Measurements from ENCODE around the gene LCK.
"Not testable (repeated sequence)": the region's sequence is repeated elsewhere in the genome, so short reads cannot be mapped to it uniquely, and the experiment has no call there.

LCK gene

DNA sequence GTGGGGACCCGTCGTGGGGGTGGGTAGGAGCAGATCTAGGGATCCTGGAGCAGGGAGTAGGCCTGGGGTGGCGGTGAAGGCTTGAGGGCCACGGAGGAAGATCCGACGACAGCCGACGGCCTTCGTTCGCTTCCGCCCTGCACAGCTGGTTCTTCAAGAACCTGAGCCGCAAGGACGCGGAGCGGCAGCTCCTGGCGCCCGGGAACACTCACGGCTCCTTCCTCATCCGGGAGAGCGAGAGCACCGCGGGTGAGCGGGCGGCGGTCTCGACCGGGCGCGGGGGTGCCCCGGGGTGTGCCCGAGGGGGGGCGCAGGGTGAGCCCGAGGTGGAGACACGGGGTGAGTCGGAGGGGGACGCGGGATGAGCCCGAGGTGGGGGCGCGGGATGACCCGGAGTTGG lies 24.4 kb downstream of the LCK start:
- DNase-seq: no peak

DNA sequence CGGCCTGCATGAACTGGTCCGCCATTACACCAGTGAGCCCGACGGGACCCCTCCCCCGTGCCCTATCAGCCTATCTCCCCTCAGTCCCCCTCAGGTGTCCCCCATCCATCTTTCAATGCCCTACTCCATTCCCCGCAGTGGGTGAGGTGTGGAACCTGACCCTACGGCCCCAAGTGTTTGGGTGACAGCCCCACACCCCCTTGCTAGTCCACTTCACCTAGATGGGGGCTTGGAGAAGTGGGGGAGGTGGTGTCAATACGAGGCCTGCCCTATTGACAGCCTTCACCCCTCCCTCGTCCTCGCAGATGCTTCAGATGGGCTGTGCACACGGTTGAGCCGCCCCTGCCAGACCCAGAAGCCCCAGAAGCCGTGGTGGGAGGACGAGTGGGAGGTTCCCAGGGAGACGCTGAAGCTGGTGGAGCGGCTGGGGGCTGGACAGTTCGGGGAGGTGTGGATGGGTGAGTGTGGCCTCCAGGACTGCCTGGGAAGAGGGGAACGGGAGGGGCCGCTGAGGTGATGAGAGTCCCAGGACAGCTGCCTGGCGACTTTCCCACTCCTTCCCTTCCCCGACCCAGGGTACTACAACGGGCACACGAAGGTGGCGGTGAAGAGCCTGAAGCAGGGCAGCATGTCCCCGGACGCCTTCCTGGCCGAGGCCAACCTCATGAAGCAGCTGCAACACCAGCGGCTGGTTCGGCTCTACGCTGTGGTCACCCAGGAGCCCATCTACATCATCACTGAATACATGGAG lies 25.1 kb downstream of the LCK start:
- no peak for DNase-seq

DNA sequence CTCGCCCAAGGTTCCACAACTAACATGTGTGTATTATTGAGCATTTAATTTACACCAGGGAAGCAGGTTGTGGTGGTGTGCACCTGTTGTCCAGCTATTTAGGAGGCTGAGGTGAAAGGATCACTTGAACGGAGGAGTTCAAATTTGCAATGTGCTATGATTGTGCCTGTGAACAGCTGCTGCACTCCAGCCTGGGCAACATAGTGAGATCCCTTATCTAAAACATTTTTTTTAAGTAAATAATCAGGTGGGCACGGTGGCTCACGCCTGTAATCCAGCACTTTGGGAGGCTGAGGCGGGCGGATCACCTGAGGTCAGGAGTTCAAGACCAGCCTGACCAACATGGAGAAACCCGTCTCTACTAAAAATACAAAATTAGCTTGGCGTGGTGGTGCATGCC lies 33.7 kb downstream of the LCK start:
- DNase-seq: not testable (repeated sequence)

DNA sequence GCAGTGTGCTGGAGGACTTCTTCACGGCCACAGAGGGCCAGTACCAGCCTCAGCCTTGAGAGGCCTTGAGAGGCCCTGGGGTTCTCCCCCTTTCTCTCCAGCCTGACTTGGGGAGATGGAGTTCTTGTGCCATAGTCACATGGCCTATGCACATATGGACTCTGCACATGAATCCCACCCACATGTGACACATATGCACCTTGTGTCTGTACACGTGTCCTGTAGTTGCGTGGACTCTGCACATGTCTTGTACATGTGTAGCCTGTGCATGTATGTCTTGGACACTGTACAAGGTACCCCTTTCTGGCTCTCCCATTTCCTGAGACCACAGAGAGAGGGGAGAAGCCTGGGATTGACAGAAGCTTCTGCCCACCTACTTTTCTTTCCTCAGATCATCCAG lies 34.6 kb downstream of the LCK start:
- no peak for DNase-seq

DNA sequence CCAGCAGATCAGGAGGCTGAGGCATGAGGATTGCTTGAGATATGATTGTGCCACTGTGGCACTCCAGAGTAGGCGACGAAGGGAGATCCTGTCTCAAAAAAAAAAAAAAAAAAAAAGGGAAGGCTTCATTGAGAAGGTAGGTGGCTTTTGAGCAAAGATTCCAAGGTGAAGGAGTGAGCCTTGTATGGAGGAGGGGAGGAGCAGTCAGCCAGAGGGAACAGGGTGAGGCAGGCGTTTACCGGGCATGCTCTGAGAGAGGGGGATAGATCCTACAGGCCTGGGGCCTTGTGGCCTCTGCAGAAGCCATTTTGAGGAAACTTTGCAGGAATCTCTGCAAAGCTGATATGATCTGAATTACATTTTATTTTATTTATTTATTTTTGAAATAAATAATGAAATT lies 35.7 kb downstream of the LCK start:
- no peak for DNase-seq

DNA sequence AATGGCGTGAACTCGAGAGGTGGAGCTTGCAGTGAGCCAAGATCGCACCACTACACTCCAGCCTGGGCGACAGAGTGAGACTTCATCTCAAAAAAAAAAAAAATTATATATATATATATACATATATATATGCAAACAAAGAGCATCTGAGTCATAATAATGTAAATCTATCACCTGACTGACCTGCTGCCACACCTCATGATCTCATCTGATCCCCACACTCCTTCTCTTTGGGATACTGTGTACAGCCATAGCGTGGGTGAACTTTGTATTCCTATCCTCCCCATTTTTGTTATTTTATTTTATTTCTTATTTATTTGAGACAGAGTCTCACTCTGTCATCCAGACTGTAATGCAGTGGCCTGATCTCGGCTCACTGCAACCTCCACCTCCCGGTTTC lies 38.2 kb downstream of the LCK start:
- DNase-seq: no peak

DNA sequence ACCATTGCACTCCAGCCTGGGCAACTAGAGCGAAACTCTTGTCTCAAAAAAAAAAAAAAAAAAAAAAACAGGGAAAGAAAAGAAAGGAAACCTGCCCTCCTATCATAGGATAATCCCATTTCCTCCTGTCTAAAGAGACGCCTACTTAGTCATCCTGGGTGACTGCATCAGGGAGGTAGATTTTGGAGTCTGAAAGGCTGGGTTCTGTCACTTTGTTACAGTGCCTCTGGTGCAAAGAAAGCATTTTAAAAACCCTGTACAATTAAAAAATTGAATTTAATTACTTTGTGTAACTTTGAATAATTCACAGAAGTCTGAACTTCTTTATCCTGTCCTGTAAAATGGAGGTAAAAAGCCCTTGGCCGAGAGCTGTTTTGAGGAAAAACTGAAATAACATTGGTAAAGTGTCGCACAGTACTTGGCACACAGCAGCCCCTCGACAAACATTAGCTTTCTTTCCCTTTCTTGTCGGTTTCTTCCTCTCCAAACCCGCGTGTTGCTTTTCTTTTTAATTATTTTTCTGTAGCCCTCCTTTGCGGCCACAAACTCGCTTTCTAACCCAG lies 40.2 kb downstream of the LCK start:
- no peak for DNase-seq

DNA sequence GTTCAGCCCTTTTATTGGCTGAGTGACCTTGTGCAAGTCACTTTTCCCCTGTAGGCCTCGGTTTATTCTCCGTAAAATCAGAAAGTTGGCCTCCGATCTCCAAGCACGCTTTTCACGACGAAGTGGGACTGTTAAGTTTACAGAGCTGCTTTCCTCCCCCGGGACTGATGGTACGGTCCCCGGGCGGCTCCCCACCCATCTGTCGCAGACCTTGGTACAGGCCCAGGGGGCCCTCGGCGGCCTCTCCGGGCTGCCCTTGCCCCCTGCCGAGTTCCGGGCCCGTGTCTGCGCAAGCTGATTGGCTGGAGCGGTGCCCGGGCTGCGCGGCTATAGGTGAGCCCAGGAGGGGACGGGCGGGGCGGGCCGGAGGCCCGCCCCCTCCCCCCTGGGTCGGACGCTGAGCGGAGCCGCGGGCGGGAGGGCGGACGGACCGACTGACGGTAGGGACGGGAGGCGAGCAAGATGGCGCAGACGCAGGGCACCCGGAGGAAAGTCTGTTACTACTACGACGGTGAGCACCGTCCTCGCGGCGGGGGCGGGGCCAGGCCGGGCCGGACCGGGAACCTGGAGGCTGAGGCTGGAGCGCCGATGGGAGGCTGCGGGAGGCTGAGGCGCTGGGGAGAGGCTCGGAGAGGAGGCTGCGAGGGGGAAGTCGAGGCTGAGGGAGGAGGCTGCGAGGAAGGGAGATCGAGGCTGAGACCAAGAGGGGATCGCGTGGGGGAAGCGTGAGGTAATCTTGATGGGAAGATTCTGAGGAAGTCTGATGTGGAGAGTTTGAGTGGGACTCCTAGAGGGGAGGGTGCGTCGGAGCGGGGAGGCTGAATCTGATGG lies 40.9 kb downstream of the LCK start, which contains the start of gene HDAC1:
HDAC1 (plus strand) TSS at position 376 of the 831 bp plus-strand sequence; CDS start at position 463, 87 bp downstream.
- peak; percentile 78 for DNase-seq

DNA sequence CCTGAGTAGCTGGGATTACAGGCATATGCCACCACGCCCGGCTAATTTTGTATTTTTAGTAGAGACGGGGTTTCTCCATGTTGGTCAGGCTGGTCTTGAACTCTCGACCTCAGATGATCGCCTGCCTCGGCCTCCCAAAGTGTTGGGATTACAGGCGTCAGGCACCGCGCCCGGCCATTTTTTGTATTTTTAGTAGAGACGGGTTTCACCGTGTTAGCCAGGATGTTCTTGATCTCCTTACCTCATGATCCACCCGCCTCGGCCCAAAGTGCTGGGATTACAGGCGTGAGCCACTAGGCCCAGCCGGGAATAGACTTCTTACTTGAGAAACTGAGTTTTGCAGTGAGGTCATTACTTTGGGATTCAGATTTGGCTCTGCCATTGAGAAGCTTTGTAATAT lies 47.1 kb downstream of the LCK start:
- DNase-seq: not testable (repeated sequence)

DNA sequence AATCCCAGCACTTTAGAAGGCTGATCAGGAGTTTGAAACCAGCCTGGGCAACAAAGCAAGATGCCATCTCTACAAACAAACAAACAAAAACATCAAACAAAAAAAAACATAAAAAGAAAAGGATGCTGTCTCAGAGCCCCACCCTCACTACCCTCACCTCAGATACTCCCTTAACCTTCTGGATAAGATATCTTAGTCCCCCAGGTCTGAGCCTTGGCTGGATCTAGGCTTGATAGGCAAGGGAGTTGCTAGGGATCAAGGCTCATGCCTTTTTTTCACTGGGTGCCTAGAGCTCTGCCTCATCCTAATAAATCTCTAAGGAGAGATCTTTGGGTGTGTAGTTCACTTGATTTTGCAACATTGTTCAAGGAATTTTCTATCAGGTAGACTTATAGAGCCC lies 48.3 kb downstream of the LCK start:
- DNase-seq: no peak

DNA sequence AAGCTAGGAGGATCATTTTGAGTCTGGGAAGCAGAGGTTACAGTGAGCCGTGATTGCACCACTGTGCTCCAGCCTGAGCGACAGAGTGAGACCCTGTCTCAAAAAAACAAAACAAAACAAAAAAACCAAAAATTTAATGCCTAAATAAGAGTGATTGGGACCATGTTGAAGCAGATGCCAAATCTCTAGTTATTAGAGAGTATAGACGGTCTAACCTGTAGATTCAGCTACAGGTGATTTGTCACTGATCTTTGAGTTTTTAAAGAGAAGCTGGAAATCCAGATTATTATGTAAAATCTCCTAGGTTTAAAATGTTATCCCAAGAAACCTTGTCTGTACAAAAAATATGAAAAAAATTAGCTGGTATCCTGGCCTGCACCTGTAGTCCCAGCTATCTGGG lies 52.3 kb downstream of the LCK start:
- DNase-seq: no peak

DNA sequence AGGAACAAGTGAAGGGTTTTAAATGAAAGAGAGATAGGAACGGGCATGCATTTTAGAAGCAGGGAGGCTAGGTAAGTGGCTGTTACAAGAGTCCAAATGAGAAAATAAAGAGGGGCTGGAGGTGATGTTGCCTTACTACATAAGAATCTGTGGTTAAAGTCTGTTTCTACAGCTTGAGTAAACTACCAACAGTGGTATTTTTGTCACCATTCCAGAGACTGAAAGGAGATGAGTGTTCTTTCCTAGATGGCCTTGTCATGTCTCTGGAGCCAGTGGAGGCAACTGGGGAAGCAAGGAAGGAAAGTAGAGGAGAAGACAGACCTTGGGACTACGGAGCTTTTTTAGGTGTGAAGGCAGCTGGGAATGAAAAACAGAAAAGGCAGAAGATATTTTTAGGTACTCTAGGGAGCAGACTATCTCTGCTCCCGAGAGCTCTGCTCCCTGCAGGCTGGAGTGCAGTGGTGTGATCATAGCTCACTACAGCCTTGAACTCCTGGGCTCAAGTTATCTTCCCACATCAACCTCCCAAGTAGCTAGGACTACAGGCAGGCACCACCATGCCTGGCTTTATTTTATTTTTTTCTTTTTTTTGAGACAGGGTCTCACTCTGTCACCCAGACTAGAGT lies 53.0 kb downstream of the LCK start:
- DNase-seq: no peak

DNA sequence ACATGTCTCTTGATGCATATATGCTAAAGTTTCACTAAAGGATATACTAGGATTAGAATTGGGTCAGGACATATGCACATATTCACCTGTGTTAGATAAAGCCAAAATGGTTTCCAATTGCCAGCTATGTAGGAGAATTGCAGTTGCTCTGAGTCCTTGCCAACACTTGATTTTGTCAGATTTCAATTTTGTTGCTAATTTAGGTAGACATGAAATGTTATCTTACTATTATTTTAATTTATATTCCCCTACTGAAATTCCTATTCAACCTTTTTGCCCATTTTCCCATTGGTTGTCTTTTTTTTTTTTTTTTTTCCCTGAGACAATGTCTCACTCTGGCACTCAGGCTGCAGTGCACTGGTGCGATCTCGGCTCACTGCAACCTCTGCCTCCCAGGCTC lies 54.2 kb downstream of the LCK start:
- no peak for DNase-seq

DNA sequence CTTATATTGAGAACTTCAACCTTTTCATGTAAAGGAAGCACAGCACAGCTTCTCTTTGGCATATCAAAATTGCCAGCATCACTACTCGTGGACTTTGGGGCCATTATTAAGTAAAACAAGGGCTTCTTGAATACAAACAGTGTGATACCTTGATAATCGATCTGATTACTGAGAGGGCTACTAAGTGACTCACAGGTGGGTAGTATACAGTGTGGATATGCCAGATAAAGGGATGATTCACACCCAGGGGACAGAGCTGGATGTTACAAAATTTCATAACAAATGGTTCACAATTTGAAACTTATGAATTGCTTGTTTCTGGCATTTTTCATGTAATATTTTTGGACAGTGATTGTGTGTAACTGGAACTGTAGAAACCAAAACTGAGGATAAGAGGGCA lies 56.3 kb downstream of the LCK start:
- no peak for DNase-seq

DNA sequence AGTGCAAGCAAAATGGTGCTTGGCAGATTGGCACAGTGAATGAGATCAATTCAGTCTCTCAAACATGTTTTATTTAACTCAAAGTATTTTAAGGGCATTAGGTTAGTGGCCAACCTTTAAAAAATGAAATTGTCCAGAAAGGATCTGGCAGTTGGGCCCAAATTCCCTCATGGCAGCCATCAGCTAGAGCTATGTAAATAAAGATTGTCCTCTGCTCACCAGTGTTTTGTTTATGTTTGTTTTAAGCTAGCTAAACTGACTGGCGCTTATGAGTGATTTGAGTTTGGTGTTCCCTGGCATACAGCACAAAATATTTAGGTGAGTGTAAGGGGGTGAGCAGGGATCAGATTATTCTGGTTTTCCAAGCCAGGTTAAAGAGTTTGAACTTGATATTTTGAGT lies 58.9 kb downstream of the LCK start:
- DNase-seq: no peak

DNA sequence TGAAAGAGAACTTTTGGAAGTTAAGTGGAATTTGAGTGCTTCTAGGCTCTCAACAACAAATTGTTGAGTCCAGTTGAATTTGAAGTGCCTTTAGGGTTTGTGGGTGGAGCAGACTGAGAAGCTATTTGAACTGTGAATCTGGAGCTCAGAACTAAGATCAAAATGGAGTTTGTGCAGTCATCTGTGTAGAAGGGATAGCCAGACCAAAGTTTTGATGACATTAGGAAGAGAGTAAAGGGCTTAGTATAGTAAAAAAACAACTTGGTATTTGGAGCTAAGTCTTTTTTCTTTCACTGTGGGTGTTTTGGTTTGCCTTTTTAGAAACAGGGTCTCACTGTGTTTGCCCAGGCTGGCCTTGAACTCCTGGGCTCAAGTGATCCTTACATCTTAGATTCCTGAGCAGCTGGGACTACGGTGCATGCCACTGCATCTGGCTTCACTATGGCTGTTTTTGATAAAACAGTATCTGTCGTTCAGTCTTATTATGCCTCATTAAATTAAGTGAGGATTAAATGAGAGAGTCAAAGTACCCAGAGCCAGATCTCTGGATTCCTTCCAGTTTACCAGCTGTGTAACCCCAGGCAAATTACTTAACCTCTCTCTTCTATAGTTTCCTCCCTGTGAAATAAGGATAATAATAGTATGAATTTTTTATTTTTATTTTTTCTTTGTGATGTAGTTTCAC lies 60.8 kb downstream of the LCK start:
- no peak for DNase-seq

DNA sequence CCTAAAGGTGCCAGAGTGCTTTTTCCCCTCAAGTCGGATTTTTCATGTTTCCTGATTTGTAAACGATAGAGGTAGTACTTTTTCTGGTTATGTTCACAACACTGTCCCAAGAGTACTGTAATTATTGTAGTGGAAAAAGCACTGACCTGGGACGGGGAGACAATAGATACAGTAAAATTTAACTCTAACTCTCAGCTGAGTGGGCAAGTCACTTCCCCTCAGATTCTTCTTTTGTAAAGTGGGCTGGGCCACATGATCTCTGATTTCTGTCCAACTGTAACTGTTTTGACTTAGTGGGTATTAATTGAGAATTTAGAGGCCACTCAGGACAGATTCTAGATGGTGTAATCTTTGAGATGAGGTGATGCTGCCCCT lies 65.8 kb downstream of the LCK start:
- no peak for DNase-seq

DNA sequence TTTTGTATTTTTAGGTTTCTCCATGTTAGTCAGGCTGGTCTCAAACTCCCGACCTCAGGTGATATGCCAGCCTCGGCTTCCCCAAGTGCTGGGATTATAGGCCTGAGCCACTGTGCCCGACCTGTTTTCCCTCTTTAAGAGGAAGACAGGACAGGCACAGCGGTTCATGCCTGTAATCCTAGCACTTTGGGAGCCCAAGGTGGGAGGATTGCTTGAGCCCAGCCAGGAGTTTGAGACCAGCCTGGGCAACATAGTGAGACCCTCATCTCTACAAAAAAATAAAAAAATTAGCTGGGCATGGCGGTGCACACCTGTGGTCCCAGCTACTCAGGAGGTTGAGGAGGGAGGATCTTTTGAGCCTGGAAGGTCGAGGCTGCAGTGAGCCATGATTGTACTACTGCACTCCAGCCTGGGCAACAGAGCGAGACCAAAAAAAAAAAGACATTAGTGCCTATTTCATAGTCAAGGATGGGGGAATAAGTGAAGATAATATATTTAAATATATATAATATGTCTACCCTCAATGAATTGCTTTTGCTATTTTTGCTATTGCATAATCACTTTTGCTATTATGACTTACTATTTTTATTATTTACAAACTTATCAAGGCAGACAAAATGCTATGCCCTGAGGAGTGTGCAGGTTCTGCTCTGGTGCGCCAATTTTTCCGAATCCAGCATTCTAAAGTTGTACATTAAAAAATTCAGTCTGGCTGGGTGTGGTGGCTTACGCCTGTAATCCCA lies 67.2 kb downstream of the LCK start:
- DNase-seq: no peak

DNA sequence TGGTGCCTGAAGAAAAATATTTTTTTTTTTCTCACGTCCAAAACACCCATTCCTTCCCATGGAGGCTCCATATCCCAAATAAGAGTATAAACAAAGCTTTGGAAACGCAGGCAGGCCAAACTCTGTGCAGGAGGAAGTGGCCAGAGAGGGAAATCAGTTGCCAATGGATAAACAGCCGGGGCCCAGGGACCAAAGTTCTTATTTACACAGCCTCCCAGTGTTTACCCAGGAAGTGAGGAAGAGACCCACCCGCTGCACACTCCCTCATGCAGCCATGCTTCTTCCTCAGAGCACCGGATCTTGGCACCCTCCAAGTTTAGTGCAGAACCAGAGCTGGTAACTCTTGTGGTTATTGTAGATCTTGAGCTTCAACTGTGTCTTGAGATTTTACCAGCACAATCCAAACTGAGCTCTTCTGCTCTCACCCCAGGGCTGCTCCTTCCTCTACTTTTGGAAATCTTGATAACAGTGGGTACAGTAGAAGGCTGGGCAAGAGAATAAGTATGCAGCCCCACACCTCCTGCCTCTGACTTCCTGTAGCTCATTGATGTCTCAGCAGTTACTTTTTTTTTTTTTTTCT lies 70.7 kb downstream of the LCK start:
- DNase-seq: no peak

DNA sequence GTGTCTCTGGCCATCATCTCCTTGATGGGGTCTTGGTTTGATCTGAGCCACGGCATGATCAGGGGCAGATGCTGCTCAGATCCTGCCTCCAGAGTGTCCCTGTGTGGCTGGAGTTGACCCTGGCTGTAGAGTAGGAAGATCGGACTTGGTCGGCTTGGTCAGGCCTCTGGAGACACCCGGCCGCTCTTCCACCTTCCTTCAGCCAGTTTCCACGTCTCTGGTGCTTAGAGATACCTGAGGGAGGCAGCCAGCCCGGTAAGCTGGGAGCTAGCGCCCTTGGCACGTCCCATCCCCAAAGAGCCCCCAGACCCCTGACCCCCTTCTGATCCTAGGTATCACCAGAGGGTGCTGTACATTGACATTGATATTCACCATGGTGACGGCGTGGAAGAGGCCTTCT lies 76.1 kb downstream of the LCK start:
- DNase-seq: no peak

DNA sequence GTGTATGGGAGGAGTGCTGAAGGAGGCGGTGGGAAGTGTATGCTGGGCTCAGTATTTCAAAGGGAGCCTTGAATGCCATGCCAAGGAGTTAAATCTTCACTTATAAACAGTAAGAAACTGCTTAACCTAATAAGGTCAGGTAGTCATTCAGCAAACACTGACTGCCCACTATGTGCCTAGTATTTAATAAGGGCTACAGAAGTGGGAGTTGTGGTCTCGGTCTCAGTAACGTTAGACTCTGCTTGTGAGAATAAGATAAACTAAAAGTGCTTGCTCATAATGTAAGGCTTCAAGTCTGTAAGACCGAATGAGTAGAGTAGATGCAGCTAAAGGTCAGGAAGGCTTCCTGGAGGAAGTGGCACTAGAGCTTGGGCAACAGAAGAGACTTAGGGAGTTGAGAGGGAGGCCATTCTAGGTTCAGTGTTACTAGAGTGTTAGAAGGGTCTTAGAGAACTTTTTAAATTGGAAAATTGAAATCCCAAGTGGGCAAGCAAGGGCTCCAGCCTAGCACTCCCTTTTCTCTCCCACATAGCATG lies 78.9 kb downstream of the LCK start:
- DNase-seq: no peak

All from NCI-H1436 treated with DMSO at 0.1 percent for 48 hours (cell line).